ENCODE data around the gene HCRTR1. TPM values are rescaled to one million over a fixed set of nuclear protein-coding genes. Genes with fewer than 3 reads are reported as not detected.
A peak's percentile ranks its signal among the peaks of the same experiment; 100 is the strongest.

The HCRTR1 gene
- total RNA-seq, 6 experiments from 2014 or later: not detected

DNA sequence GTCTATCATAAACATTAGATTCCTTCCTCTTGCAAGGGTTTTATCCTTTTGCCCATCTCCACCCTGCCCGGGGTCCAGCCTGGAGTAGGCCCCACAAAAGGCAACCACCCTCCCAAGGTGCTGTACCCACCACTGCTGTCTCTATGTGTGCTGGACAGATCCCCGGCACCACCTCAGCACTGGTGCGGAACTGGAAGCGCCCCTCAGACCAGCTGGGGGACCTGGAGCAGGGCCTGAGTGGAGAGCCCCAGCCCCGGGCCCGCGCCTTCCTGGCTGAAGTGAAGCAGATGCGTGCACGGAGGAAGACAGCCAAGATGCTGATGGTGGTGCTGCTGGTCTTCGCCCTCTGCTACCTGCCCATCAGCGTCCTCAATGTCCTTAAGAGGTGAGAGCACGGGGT lies 5.9 kb downstream of the HCRTR1 start:
- ATAC-seq (no peak), DNase-seq (no peak)
- Histone ChIP-seq H3K27me3 (no peaks in the 10 kb centered on the region), H3K4me3 (no peak overlapping the region), H3K27ac (no peak overlapping the region), H3K9me3 (no peaks in the 10 kb centered on the region), H3K4me1 (no peaks in the 10 kb centered on the region), H3K36me3 (peaks cover 0 to 8% (median 2%) of the 10 kb centered on the region in 4 donors)
- TF ChIP-seq, protein P1, sequence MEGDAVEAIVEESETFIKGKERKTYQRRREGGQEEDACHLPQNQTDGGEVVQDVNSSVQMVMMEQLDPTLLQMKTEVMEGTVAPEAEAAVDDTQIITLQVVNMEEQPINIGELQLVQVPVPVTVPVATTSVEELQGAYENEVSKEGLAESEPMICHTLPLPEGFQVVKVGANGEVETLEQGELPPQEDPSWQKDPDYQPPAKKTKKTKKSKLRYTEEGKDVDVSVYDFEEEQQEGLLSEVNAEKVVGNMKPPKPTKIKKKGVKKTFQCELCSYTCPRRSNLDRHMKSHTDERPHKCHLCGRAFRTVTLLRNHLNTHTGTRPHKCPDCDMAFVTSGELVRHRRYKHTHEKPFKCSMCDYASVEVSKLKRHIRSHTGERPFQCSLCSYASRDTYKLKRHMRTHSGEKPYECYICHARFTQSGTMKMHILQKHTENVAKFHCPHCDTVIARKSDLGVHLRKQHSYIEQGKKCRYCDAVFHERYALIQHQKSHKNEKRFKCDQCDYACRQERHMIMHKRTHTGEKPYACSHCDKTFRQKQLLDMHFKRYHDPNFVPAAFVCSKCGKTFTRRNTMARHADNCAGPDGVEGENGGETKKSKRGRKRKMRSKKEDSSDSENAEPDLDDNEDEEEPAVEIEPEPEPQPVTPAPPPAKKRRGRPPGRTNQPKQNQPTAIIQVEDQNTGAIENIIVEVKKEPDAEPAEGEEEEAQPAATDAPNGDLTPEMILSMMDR (IDR thresholded peaks at IDR 0.05): no peak
- no peak for TF ChIP-seq POLR2A (IDR thresholded peaks at IDR 0.05)
- intact Hi-C loops (cut with DNase I): no loop called here
- 90% methylated on average over 4 of the region's 12 CpGs for WGBS (ENCODE audit: insufficient coverage, low coverage, low lambda C conversion rate, missing lambda C conversion rate)

DNA sequence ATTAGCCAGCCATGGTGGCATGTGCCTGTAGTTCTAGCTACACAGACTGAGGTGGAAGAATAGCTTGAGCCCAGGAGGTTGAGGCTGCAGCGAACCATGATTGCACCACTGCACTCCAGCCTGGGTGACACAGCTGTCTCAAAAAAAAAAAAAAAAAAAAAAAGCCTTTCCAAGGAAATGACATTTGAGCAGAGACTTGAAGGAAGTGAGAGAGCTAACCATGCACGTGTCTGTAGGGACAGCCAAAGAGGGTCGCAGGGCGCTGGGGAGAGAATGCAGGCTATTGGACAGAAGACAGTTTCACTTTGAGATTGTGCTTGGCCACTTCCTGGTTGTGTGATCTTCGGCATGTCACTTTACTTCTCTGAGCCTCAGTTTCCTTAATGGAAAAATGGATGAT lies 6.8 kb downstream of the HCRTR1 start:
- ATAC-seq (no peak), DNase-seq (no peak)
- intact Hi-C loops (cut with DNase I): no loop called here
- TF ChIP-seq POLR2A (IDR thresholded peaks at IDR 0.05): no peak
- TF ChIP-seq, protein P1 (IDR thresholded peaks at IDR 0.05): no peak
- no peak overlapping the region for H3K4me3 ChIP-seq
- H3K4me1 ChIP-seq: no peaks in the 10 kb centered on the region
- H3K9me3 ChIP-seq: no peaks in the 10 kb centered on the region
- peaks cover 0 to 17% (median 2%) of the 10 kb centered on the region in 4 donors for H3K36me3 ChIP-seq
- 54% methylated on average over 5 of the region's 5 CpGs for WGBS (ENCODE audit: insufficient coverage, low coverage, low lambda C conversion rate, missing lambda C conversion rate)
- H3K27ac ChIP-seq: no peak overlapping the region
- no peaks in the 10 kb centered on the region for H3K27me3 ChIP-seq

DNA sequence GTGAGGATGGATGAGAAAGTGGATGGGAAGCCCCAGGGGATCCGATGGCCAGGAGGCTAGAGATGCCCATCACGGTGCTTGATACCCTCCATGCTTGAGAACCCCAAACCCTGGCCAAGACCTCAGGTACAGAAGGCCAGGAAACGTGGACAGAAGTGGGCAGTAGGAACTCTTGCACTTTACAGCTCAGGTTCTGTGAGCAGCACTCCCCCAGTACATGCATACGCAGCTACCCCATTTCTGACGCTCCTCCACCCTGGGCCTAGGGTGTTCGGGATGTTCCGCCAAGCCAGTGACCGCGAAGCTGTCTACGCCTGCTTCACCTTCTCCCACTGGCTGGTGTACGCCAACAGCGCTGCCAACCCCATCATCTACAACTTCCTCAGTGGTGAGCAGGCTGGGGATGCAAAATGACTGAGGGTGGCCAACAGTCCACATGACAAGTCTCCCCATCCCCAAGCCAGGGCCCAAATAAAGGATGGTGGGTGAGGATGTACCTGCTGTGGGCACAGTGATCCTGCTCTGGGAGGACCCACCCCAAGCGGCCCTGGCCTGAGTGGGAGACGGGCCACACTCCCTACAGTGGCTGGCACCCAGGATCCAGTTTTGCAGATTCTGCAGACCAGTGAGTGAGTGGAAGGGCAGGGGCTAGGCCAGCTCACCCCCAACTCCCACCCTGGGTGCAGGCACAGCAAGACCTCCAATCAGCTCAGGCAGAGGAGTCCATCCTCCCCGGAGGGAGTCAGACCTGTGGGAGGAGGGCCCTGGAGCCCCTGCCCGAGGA lies 7.4 kb downstream of the HCRTR1 start:
- no peak for DNase-seq
- intact Hi-C loops (cut with DNase I): no loop called here
- no peak overlapping the region for H3K27ac ChIP-seq

DNA sequence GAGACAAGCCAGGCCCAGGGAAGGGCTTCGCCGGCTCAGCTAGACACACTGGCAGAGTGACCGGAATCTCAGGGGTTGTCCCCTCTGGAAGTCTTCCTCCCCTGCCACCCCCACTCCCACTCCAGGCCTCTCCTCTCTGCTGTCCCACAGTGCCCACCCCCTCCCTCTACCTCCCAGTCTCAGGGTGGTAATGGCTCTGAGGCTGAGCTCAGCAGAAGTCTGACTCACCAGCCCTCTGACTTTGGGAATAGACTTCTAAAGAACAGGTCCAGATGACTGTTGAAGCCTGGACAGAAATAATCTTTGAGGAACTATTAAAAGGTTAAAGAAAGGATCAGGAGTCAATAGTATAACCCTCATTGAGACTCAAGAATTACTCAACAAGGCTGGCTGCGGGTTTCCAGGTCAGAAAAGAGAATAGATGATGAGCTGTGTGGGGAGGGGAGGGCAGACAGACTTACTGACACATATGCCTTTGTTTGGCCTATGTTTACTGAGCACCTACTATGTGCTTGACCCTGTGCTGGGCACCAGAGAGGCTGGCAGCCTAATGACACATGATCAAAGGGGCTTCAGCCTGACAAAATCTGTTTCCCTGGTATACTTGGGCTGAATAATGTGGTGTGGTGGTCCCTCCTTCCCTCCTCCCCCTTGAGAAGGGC lies 8.2 kb downstream of the HCRTR1 start:
- Histone ChIP-seq H3K36me3 (peaks cover 0 to 31% (median 4%) of the 10 kb centered on the region in 4 donors), H3K4me1 (no peaks in the 10 kb centered on the region), H3K27me3 (no peaks in the 10 kb centered on the region), H3K4me3 (no peak overlapping the region), H3K27ac (no peak overlapping the region), H3K9me3 (no peaks in the 10 kb centered on the region)
- no peak for DNase-seq
- intact Hi-C loops (cut with DNase I): no loop called here
- TF ChIP-seq, protein P1 (IDR thresholded peaks at IDR 0.05): no peak
- TF ChIP-seq POLR2A (IDR thresholded peaks at IDR 0.05): no peak
- ATAC-seq: no peak
- 42% methylated on average over 1 of the region's 4 CpGs for WGBS (ENCODE audit: insufficient coverage, low coverage, low lambda C conversion rate, missing lambda C conversion rate)

More for the DNA sequence above, 7.4 kb downstream of the HCRTR1 start:
- H3K27me3 ChIP-seq: no peaks in the 10 kb centered on the region
- H3K4me3 ChIP-seq: no peak overlapping the region
- peaks cover 0 to 24% (median 3%) of the 10 kb centered on the region in 4 donors for H3K36me3 ChIP-seq
- TF ChIP-seq, protein P1 (IDR thresholded peaks at IDR 0.05): no peak
- TF ChIP-seq POLR2A (IDR thresholded peaks at IDR 0.05): no peak
- no peaks in the 10 kb centered on the region for H3K4me1 ChIP-seq
- H3K9me3 ChIP-seq: no peaks in the 10 kb centered on the region
- ATAC-seq: peak in 1 of 4 donors; percentile 22
- WGBS (ENCODE audit: insufficient coverage, low coverage, low lambda C conversion rate, missing lambda C conversion rate): 86% methylated on average over 10 of the region's 16 CpGs

All from right lobe of liver (tissue), 6 donors.